ENCODE measurements around the gene TRAPPC4.
"Not testable (repeated sequence)": the region's sequence is repeated elsewhere in the genome, so short reads cannot be mapped to it uniquely, and the experiment has no call there.

TRAPPC4 gene

GRCh38 chr11:118991486-118992038, 27.0 kb upstream of the TRAPPC4 start:
- not testable (repeated sequence) for H3K9me3 ChIP-seq (ENCODE audit: low read length); H3K4me1 ChIP-seq (ENCODE audit: insufficient read depth, low read length); H3K27me3 ChIP-seq (ENCODE audit: control insufficient read depth in 1 of 2, insufficient read depth in 2 of 2, low read length in 2 of 2); H3K36me3 ChIP-seq (ENCODE audit: insufficient read depth, low read length); H3K4me3 ChIP-seq (ENCODE audit: low read depth in 1 of 2, low read length in 2 of 2); H3K9ac ChIP-seq (ENCODE audit: low read length); H3K27ac ChIP-seq (ENCODE audit: low read depth, low read length)

- no peaks in the 10 kb centered on the region for H3K27me3 ChIP-seq (ENCODE audit: control insufficient read depth in 1 of 2, insufficient read depth in 2 of 2, low read length in 2 of 2)
- H3K4me3 ChIP-seq (ENCODE audit: low read depth in 1 of 2, low read length in 2 of 2) = peak overlapping the region; percentile 75 to 99
- H3K4me1 ChIP-seq (ENCODE audit: insufficient read depth, low read length) = peaks cover 18% of the 10 kb centered on the region
- peaks cover 9% of the 10 kb centered on the region for H3K36me3 ChIP-seq (ENCODE audit: insufficient read depth, low read length)
- peak overlapping the region; percentile 84 for H3K27ac ChIP-seq (ENCODE audit: low read depth, low read length)
- H3K9me3 ChIP-seq (ENCODE audit: low read length) = no peaks in the 10 kb centered on the region
- peak overlapping the region; percentile 71 for H3K9ac ChIP-seq (ENCODE audit: low read length)
These were observed 21.5 kb upstream of the TRAPPC4 start for GRCh38 chr11:118996926-118997626.

- peak within 1 kb of the TSS; percentile 71 for H3K9ac ChIP-seq (ENCODE audit: low read length)
- H3K36me3 ChIP-seq (ENCODE audit: insufficient read depth, low read length) = peaks cover 12% of the 10 kb centered on the region
- peak within 1 kb of the TSS; percentile 75 to 99 for H3K4me3 ChIP-seq (ENCODE audit: low read depth in 1 of 2, low read length in 2 of 2)
- H3K9me3 ChIP-seq (ENCODE audit: low read length) = no peaks in the 10 kb centered on the region
- no peaks in the 10 kb centered on the region for H3K27me3 ChIP-seq (ENCODE audit: control insufficient read depth in 1 of 2, insufficient read depth in 2 of 2, low read length in 2 of 2)
- H3K4me1 ChIP-seq (ENCODE audit: insufficient read depth, low read length) = peaks cover 18% of the 10 kb centered on the region
- H3K27ac ChIP-seq (ENCODE audit: low read depth, low read length) = peak within 1 kb of the TSS; percentile 84
These were observed 20.8 kb upstream of the TRAPPC4 start, which contains the start of gene CENATAC for GRCh38 chr11:118997627-118998387. TSS of gene CENATAC (plus strand) at chr11:118998138. CDS start at chr11:118998198, 60 bp downstream.

GRCh38 chr11:118998388-118998717, 20.2 kb upstream of the TRAPPC4 start:
- peaks cover 18% of the 10 kb centered on the region for H3K4me1 ChIP-seq (ENCODE audit: insufficient read depth, low read length)
- H3K9ac ChIP-seq (ENCODE audit: low read length) = peak overlapping the region; percentile 71
- no peaks in the 10 kb centered on the region for H3K27me3 ChIP-seq (ENCODE audit: control insufficient read depth in 1 of 2, insufficient read depth in 2 of 2, low read length in 2 of 2)
- H3K4me3 ChIP-seq (ENCODE audit: low read depth in 1 of 2, low read length in 2 of 2) = peak overlapping the region; percentile 75 to 99
- peak overlapping the region; percentile 84 for H3K27ac ChIP-seq (ENCODE audit: low read depth, low read length)
- H3K9me3 ChIP-seq (ENCODE audit: low read length) = no peaks in the 10 kb centered on the region
- H3K36me3 ChIP-seq (ENCODE audit: insufficient read depth, low read length) = peaks cover 17% of the 10 kb centered on the region

- peak overlapping the region; percentile 75 to 99 for H3K4me3 ChIP-seq (ENCODE audit: low read depth in 1 of 2, low read length in 2 of 2)
These were observed 19.7 kb upstream of the TRAPPC4 start for GRCh38 chr11:118998822-118999221.

GRCh38 chr11:119000906-119001305, 17.7 kb upstream of the TRAPPC4 start:
- Histone ChIP-seq H3K4me1 (ENCODE audit: insufficient read depth, low read length) (peaks cover 18% of the 10 kb centered on the region), H3K9me3 (ENCODE audit: low read length) (no peaks in the 10 kb centered on the region), H3K4me3 (ENCODE audit: low read depth in 1 of 2, low read length in 2 of 2) (no peak overlapping the region), H3K27me3 (ENCODE audit: control insufficient read depth in 1 of 2, insufficient read depth in 2 of 2, low read length in 2 of 2) (no peaks in the 10 kb centered on the region), H3K36me3 (ENCODE audit: insufficient read depth, low read length) (peaks cover 17% of the 10 kb centered on the region), H3K27ac (ENCODE audit: low read depth, low read length) (no peak overlapping the region), H3K9ac (ENCODE audit: low read length) (no peak overlapping the region)

More at GRCh38 chr11:118998822-118999221, 19.7 kb upstream of the TRAPPC4 start:
- H3K27me3 ChIP-seq (ENCODE audit: control insufficient read depth in 1 of 2, insufficient read depth in 2 of 2, low read length in 2 of 2) = no peaks in the 10 kb centered on the region
- no peaks in the 10 kb centered on the region for H3K9me3 ChIP-seq (ENCODE audit: low read length)
- peak overlapping the region; percentile 71 for H3K9ac ChIP-seq (ENCODE audit: low read length)
- H3K36me3 ChIP-seq (ENCODE audit: insufficient read depth, low read length) = peaks cover 17% of the 10 kb centered on the region
- peaks cover 18% of the 10 kb centered on the region for H3K4me1 ChIP-seq (ENCODE audit: insufficient read depth, low read length)
- H3K27ac ChIP-seq (ENCODE audit: low read depth, low read length) = no peak overlapping the region

GRCh38 chr11:119006656-119007055, 11.9 kb upstream of the TRAPPC4 start:
- no peaks in the 10 kb centered on the region for H3K9me3 ChIP-seq (ENCODE audit: low read length)
- H3K27me3 ChIP-seq (ENCODE audit: control insufficient read depth in 1 of 2, insufficient read depth in 2 of 2, low read length in 2 of 2) = no peaks in the 10 kb centered on the region
- no peaks in the 10 kb centered on the region for H3K4me1 ChIP-seq (ENCODE audit: insufficient read depth, low read length)
- no peak overlapping the region for H3K27ac ChIP-seq (ENCODE audit: low read depth, low read length)
- H3K4me3 ChIP-seq (ENCODE audit: low read depth in 1 of 2, low read length in 2 of 2) = no peak overlapping the region
- peaks cover 44% of the 10 kb centered on the region for H3K36me3 ChIP-seq (ENCODE audit: insufficient read depth, low read length)
- no peak overlapping the region for H3K9ac ChIP-seq (ENCODE audit: low read length)

GRCh38 chr11:119011476-119012053, 7.0 kb upstream of the TRAPPC4 start:
- Histone ChIP-seq H3K4me1 (ENCODE audit: insufficient read depth, low read length) (peaks cover 8% of the 10 kb centered on the region), H3K9me3 (ENCODE audit: low read length) (no peaks in the 10 kb centered on the region), H3K9ac (ENCODE audit: low read length) (no peak overlapping the region), H3K4me3 (ENCODE audit: low read depth in 1 of 2, low read length in 2 of 2) (no peak overlapping the region), H3K27ac (ENCODE audit: low read depth, low read length) (no peak overlapping the region), H3K36me3 (ENCODE audit: insufficient read depth, low read length) (peaks cover 80% of the 10 kb centered on the region), H3K27me3 (ENCODE audit: control insufficient read depth in 1 of 2, insufficient read depth in 2 of 2, low read length in 2 of 2) (no peaks in the 10 kb centered on the region)

- Histone ChIP-seq H3K36me3 (ENCODE audit: insufficient read depth, low read length) (peaks cover 76% of the 10 kb centered on the region), H3K27me3 (ENCODE audit: control insufficient read depth in 1 of 2, insufficient read depth in 2 of 2, low read length in 2 of 2) (no peaks in the 10 kb centered on the region), H3K4me1 (ENCODE audit: insufficient read depth, low read length) (peaks cover 19% of the 10 kb centered on the region), H3K4me3 (ENCODE audit: low read depth in 1 of 2, low read length in 2 of 2) (no peak overlapping the region), H3K9ac (ENCODE audit: low read length) (no peak overlapping the region), H3K27ac (ENCODE audit: low read depth, low read length) (no peak overlapping the region), H3K9me3 (ENCODE audit: low read length) (no peaks in the 10 kb centered on the region)
These were observed 5.9 kb upstream of the TRAPPC4 start for GRCh38 chr11:119012629-119013170.

- no peaks in the 10 kb centered on the region for H3K27me3 ChIP-seq (ENCODE audit: control insufficient read depth in 1 of 2, insufficient read depth in 2 of 2, low read length in 2 of 2)
- no peak overlapping the region for H3K27ac ChIP-seq (ENCODE audit: low read depth, low read length)
- no peaks in the 10 kb centered on the region for H3K9me3 ChIP-seq (ENCODE audit: low read length)
- peaks cover 74% of the 10 kb centered on the region for H3K36me3 ChIP-seq (ENCODE audit: insufficient read depth, low read length)
- no peak overlapping the region for H3K4me3 ChIP-seq (ENCODE audit: low read depth in 1 of 2, low read length in 2 of 2)
- H3K9ac ChIP-seq (ENCODE audit: low read length) = no peak overlapping the region
- peaks cover 20% of the 10 kb centered on the region for H3K4me1 ChIP-seq (ENCODE audit: insufficient read depth, low read length)
These were observed 4.2 kb upstream of the TRAPPC4 start for GRCh38 chr11:119014209-119014924.
